Measurements from ENCODE around the gene VIPR2.

VIPR2 gene

DNA sequence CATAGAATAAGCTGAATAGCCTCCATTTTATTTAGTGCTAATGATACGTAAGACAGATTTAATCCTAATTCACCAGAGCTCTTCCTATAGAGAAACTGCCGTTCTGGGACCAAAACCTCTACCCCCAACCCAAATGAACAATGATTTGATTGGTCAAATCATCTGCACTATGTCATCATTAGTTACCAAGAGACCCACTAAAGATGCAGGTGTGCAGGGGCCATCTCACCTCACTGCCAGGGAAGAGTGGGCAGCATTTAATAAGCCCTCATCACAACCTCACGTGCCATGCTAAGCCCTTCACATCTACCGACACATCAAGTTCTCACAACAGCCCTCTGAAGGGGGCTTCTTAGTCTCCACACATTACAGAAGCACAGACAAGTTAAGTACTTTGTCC, 87.0 kb downstream of the VIPR2 start:
- no peaks in the 10 kb centered on the region for H3K36me3 ChIP-seq (ENCODE audit: control insufficient read depth, low read length)

GRCh38 chr7:159056737-159057136, 87.9 kb downstream of the VIPR2 start:
- Histone ChIP-seq H3K27ac (ENCODE audit: low read depth, low read length) (no peak overlapping the region), H3K27me3 (ENCODE audit: control insufficient read depth, low read length) (no peaks in the 10 kb centered on the region), H3K79me2 (ENCODE audit: control insufficient read depth, low read length) (no peaks in the 10 kb centered on the region), H3K9me2 (replicated peaks; ENCODE audit: control insufficient read depth, low read length) (no peaks in the 10 kb centered on the region), H3F3A (ENCODE audit: control insufficient read depth, insufficient read depth) (no peaks in the 10 kb centered on the region), H3K4me1 (ENCODE audit: control insufficient read depth, low read length) (no peaks in the 10 kb centered on the region), H3K4me2 (ENCODE audit: low read length) (no peak overlapping the region), H3K9me3 (ENCODE audit: control insufficient read depth, insufficient read depth, low read length) (peaks cover 4% of the 10 kb centered on the region; the same call in 1 of the 2 replicates), H3K36me3 (ENCODE audit: control insufficient read depth, low read length) (no peaks in the 10 kb centered on the region), H4K20me1 (ENCODE audit: control insufficient read depth, insufficient read depth, low read depth, low read length) (no peaks in the 10 kb centered on the region), H3K4me3 (ENCODE audit: low read length) (no peak overlapping the region)
- TF ChIP-seq EZH2phosphoT487 (IDR thresholded peaks at IDR 0.05; ENCODE audit: borderline replicate concordance, low read length) (no peak), CTCF (IDR thresholded peaks at IDR 0.05; ENCODE audit: low read depth, low read length, poor library complexity, severe bottlenecking) (no peak)

More for the DNA sequence above, 87.0 kb downstream of the VIPR2 start:
- Histone ChIP-seq H3K27me3 (ENCODE audit: control insufficient read depth, low read length) (no peaks in the 10 kb centered on the region), H3K4me1 (ENCODE audit: control insufficient read depth, low read length) (no peaks in the 10 kb centered on the region), H3K4me3 (ENCODE audit: low read length) (no peak overlapping the region), H3K9me2 (replicated peaks; ENCODE audit: control insufficient read depth, low read length) (no peaks in the 10 kb centered on the region), H3K27ac (ENCODE audit: low read depth, low read length) (no peak overlapping the region), H3F3A (ENCODE audit: control insufficient read depth, insufficient read depth) (no peaks in the 10 kb centered on the region), H3K79me2 (ENCODE audit: control insufficient read depth, low read length) (no peaks in the 10 kb centered on the region), H3K4me2 (ENCODE audit: low read length) (no peak overlapping the region), H3K9me3 (ENCODE audit: control insufficient read depth, insufficient read depth, low read length) (peaks cover 8% of the 10 kb centered on the region; the same call in 1 of the 2 replicates), H4K20me1 (ENCODE audit: control insufficient read depth, insufficient read depth, low read depth, low read length) (no peaks in the 10 kb centered on the region)
- TF ChIP-seq EZH2phosphoT487 (IDR thresholded peaks at IDR 0.05; ENCODE audit: borderline replicate concordance, low read length) (no peak), CTCF (IDR thresholded peaks at IDR 0.05; ENCODE audit: low read depth, low read length, poor library complexity, severe bottlenecking) (no peak)

DNA sequence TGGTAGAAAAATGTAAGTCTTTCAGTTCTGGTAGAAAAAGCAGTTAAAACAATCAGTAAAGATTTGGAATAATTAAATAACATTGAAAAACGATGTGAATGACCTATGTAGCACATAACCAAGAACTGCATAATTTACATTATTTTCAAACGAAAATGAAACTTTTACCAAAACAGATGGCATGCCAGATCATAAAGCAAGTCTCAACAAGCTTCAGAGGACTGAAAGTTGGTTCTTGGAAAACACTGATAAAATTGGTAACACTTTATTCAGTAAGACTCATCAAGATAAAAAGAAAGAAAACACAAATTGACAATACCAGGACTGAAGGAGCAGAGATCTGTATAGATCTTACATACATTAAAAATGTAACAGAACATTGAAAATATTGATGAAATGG, 92.8 kb downstream of the VIPR2 start:
- 0 out of 2 replicates have a peak, but pooled peaks cover 2% of the 10 kb centered on the region for H3K27me3 ChIP-seq (ENCODE audit: control insufficient read depth, low read length)
- no peaks in the 10 kb centered on the region for H3F3A ChIP-seq (ENCODE audit: control insufficient read depth, insufficient read depth)

More for the DNA sequence above, 92.8 kb downstream of the VIPR2 start:
- Histone ChIP-seq H3K4me3 (ENCODE audit: low read length) (no peak overlapping the region), H3K9me3 (ENCODE audit: control insufficient read depth, insufficient read depth, low read length) (no peaks in the 10 kb centered on the region), H3K79me2 (ENCODE audit: control insufficient read depth, low read length) (no peaks in the 10 kb centered on the region), H4K20me1 (ENCODE audit: control insufficient read depth, insufficient read depth, low read depth, low read length) (no peaks in the 10 kb centered on the region), H3K27ac (ENCODE audit: low read depth, low read length) (no peak overlapping the region), H3K4me1 (ENCODE audit: control insufficient read depth, low read length) (no peaks in the 10 kb centered on the region), H3K9me2 (replicated peaks; ENCODE audit: control insufficient read depth, low read length) (no peaks in the 10 kb centered on the region), H3K4me2 (ENCODE audit: low read length) (no peak overlapping the region), H3K36me3 (ENCODE audit: control insufficient read depth, low read length) (no peaks in the 10 kb centered on the region)
- no peak for TF ChIP-seq CTCF (IDR thresholded peaks at IDR 0.05; ENCODE audit: low read depth, low read length, poor library complexity, severe bottlenecking)
- TF ChIP-seq EZH2phosphoT487 (IDR thresholded peaks at IDR 0.05; ENCODE audit: borderline replicate concordance, low read length), result no peak
